Activated CD4-positive, CD25-positive, alpha-beta regulatory T cell (primary cell): ENCODE results near the gene DCAF12.
A peak's percentile ranks its signal among the peaks of the same experiment; 100 is the strongest.
"Not testable (repeated sequence)": the region's sequence is repeated elsewhere in the genome, so short reads cannot be mapped to it uniquely, and the experiment has no call there.

ENCODE experiments used
- DNase-seq, 4 experiments: peaks; one replicate each; lab custom pipeline; 2025; lab: John Stamatoyannopoulos, UW

Gene DCAF12

GRCh38 chr9:34126207-34127034 is at the start of gene DCAF12:
Gene DCAF12 (minus strand): TSS chr9:34126698. CDS start chr9:34126431, 267 bp downstream.
- DNase-seq: peak; percentile 73 to 78 (median 75)

DNA sequence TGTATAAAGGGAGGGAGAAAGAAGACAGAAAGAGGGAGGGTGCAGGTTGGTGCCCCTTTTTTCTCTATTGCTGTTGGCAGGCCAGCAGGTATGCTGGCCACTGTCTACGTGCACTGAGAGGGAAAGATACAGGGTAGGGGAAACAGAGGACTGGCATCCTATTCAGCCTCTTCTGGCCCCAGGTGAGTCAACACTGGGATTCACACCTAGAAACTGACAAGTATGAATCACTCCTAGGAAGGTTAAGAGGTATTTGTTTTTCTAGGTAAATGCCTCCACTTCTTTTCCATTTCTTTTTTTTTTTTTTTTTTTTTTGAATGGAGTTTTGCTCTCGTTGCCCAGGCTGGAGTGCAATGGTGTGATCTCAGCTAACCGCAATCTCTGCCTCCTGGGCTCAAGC is 49.6 kb upstream of the DCAF12 start:
- no peak for DNase-seq

DNA sequence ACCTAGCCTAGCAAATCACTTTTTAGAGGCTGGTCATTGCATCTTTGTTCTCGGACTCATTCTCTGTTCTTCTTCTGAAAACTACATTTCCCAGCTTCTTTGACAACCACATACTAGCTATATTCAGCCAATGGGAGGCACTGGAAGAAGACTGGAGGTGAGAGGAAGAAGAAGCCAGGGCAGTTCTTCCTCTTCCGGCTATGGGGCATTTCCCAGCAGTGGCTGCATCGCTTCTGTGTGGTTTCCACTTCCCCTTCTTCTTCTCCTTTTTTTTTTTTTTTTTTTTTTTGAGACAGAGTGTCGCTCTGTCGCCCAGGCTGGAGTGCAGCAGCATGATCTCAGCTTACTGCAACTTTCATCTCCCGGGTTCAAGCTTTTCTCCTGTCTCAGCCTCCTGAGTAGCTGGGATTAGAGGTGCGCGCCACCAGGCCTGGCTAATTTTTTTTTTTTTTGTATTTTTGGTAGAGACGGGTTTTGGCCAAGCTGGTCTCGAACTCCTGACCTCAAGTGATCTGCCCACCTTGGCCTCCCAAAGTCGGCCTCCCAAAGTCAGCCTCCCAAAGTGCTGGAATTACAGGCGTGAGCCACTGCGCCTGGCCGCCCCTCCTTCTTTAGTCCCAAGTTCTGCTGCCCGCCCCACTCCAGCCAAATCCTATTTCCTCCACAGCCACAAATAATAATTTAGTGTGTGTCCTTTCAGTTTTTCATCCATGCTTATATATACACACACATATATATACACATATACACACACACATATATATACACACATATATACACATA is 45.4 kb upstream of the DCAF12 start:
- no peak for DNase-seq

GRCh38 chr9:34170237-34170991 is 43.9 kb upstream of the DCAF12 start:
- DNase-seq: no peak

- DNase-seq: no peak
Measured at GRCh38 chr9:34169125-34169524, 42.6 kb upstream of the DCAF12 start.

DNA sequence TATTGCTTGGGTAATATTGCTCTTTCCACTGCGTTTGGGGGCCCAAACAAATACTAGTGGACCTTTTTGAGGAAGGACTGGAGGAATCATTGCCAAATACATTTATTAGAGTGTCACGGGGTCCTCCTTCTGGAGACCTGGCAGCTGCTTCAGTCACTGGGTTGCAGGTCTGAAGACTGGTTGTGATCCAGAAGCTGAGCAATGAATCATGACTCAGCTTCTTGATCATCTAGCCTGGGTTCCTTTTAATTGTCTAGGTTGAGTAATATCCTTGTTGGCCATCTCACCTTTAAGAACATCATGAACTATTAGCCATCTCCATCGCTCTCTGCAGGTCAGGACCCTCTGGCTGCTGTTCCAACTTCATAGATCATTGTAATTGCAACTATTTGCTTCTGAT is 36.9 kb upstream of the DCAF12 start:
- no peak for DNase-seq

DNA sequence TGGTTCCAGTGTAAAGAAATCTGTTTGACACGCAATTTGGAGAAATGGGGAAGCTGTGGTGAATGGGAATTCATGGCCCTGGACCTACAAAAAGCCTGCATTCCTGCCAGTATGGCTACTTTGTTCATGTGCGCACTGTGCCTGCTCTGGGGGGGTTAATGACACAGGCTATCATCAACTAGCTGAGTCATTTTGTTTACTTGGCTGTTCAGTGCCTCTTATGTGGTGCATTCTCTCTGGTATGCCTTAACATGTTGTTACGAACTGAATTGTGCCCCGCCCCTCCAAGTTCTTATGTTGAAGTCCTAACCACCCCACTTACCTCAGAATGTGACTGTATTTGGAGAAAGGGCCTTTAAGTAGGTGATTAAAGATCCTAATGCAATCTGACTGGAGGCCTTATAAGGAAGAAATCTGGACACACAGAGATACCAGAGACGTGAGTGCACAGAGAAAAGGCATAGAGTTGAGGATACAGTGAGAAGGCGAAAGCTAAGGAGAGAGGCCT is 31.9 kb upstream of the DCAF12 start:
- no peak for DNase-seq

- DNase-seq: no peak
Measured at GRCh38 chr9:34157898-34158297, 31.4 kb upstream of the DCAF12 start.

DNA sequence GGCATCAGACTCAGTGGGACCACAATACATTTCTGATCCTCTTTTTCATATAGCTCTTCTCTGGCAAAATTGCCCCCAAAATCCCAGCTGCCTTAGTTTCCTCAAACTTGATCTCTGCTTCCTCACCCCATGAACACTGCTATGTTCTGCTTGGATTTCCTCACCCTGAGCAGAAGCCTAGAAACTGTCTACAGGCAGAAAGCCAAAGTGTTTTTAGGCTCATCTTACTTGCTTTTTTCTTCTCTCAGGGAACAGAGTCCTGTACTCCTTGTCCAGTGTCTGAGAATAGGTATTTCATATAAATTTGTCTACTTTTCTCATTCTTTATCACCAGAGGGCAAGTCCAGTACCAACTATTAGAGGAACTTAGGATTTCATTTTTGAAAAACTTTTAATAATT is 30.8 kb upstream of the DCAF12 start:
- DNase-seq: no peak

DNA sequence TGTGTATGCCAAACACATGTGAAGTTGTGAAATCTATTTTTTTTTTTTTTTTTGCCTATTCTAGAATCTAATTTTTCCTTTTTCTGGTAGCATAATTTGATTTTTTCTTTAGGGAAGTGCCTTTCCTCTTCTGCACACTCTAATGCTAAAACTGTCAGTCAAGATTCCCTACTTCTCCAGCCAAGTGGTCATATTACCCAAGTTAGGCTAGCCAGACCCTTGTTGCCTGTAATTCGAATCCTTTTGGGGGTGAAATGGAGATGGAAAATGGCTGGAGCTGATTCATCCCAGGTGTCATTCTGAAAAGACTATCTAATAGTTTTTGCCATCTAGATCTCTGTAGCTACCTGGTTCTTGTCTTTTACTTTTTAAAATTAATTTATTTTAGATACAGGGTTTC is 27.6 kb upstream of the DCAF12 start:
- no peak for DNase-seq

DNA sequence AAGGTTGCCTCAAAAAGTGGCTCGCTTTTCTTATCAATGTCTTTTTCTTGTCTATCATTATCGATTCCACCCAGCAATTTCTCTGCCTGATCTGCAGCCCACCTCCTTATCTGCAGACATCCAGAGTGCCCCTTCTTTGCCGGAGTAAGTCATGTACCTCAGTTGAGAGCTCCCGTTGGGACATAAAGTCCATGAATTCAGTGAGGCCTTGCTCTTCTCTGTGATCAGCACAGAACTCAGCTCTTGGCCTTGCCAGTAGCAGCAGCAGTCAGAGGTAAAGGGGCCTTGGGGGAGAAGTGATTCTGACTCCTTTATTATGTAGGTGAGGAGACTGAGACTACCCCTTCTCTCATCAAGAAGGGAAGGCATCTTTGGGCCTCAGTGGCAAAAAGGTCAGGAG is 24.9 kb upstream of the DCAF12 start:
- no peak for DNase-seq

- no peak for DNase-seq
Measured at GRCh38 chr9:34145165-34145564, 18.7 kb upstream of the DCAF12 start.

GRCh38 chr9:34143116-34143515 is 16.6 kb upstream of the DCAF12 start:
- DNase-seq: no peak

GRCh38 chr9:34140853-34141252 is 14.4 kb upstream of the DCAF12 start:
- no peak for DNase-seq

DNA sequence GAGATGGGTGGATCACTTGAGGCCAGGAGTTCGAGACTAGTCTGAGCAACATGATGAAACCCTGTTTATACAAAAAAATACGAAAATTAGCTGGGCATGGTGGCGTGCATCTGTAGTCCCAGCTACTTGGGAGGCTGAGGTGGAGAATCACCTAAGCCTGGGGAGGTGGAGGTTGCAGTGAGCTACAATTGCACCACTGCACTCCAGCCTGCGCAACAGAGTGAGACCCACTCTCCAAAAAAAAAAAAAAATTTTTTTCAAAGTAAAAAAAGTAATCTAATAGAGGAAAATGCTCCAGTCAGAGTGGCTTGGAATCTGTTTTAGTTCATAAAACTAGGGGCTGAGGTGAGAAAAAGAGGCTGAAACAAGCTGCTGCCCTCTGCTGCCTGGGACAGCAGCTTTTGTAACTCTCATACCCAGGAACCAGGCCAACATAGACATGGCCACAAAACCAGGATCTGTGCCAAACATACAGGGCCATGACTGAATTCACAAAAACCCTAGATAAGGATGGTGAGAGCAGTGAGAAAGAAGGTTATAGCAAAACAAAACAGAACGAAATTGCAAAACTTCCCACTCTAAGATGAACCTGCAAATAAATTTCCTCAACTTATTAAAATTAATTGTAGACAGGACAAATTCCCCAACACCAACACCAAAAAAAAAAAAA is 13.1 kb upstream of the DCAF12 start:
- no peak for DNase-seq

DNA sequence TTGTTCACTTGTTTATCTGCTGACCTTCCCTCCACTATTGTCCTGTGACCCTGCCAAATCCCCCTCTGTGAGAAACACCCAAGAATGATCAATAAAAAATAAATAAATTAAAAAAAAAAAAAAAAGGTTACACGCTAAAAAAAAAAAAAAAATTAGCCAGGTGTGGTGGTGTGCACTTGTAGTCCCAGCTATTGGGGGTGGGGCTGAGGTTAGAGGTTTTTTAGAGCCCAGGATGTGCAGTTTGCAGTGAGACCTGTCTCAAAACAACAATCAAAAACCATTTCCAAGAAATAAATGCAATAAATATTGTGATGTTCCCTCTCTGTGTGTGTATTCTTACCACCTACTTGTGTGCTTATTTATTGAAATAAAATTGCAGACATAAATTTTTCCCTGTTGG is 12.1 kb upstream of the DCAF12 start:
- not testable (repeated sequence) for DNase-seq

- no peak for DNase-seq
Measured at GRCh38 chr9:34134521-34134920, 8.0 kb upstream of the DCAF12 start.

- DNase-seq: no peak
Measured at GRCh38 chr9:34133436-34133949, 7.0 kb upstream of the DCAF12 start.

DNA sequence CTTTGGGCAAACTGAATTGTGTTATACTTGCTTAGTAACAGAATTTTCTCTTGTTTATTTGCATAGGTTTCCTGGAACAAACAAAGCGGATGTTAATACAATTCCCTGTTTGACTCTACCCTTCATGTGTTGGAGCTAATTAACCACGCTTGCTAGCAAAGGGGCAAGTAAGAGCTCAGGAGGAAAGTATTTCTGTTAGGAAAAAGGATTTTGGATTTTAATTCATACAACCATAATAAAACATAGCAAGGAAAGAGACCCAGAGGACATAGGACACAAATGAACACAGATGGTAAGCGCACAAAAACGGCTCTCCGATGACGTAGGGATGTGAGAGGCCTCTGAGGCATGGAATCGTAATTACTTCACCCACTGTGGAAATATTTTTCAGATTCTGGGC is 5.1 kb upstream of the DCAF12 start:
- DNase-seq: no peak

- no peak for DNase-seq
Measured at GRCh38 chr9:34127035-34127948, 794 bp upstream of the DCAF12 start.
